Glomerular endothelial cell (primary cell): ENCODE data around the gene LRRIQ1. TPM values are rescaled to one million over a fixed set of nuclear protein-coding genes. Genes with fewer than 3 reads are reported as not detected.

Experiments
- DNase-seq: peaks from one replicate; pipeline ENCODE4 v3.0.0-alpha.2; 2011; ENCODE audit warnings: low read depth, low spot score; ENCODE audit errors: extremely low read depth
- total RNA-seq: library from RNA; depleted of rRNA; stranded (reverse); fragments of >200 nt; gene quantifications from 2 replicates; pipeline ENCODE4 v1.2.3, GENCODE V29; 2015

LRRIQ1 gene
- total RNA-seq, 1 donor from 2014 or later: 0.88 TPM

DNA sequence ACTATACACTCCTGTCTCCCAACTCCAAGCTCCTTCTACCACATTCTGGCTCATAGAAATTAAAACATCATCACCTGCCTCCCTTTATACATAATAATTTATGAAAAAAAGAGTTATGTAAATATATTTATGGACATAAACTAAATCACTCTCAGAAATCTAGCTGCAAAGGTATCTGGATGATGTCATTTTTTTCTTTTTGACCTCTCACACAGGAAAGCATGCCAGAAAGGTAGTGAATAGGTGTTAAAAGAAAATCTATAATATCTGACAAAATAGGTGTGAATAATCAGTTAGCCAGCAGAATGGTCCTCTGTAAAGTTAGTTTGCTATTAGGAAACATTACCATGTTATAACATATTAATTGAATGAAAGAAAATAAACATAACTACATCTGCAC lies 7.7 kb downstream of the LRRIQ1 start:
- DNase-seq: no peak

DNA sequence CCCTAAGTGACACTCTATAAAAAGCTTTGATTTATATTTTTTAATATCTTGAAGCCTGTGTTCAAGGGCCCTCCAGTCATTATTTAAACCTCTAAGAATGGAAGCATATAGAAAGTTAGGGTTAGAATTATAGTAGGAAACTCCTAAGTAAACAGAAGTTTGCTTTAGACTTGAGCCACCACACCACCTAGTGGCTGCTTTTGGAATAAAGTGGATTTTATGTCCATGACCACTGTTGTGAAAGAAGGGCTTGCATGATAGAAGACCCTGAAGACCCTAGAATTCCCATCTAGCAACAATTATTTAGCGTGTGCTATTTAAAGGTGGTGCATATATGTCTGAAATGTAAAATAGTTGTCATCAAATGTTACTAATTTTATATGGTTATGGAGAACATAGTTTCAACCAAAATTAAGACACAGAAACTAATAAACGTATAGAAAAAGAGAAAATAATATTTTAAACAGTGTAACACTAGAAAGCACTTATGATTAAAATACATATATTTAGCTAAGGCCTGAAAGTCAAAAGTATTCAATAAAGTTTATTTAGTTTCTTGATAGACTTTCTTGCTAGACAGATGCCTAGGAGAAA lies 21.3 kb downstream of the LRRIQ1 start:
- no peak for DNase-seq

- no peak for DNase-seq
These were observed 22.2 kb downstream of the LRRIQ1 start for GRCh38 chr12:85058339-85058738.

DNA sequence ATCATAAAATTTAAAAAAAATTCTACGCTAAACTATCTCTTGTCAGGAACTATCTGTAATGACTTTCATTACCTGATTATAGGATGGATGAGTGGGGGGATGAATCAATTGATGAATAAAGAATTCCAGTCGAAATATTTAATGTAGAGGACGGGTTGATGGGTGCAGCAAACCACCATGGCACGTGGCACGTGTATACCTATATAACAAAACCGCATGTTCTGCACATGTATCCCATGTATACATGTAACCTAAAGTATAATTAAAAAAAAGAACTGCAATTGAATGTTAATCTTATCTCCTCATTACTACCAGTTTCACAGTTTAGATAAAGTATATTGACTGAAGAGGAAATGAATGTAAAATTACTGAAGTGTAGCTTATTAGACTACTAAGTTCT lies 23.4 kb downstream of the LRRIQ1 start:
- DNase-seq: no peak

DNA sequence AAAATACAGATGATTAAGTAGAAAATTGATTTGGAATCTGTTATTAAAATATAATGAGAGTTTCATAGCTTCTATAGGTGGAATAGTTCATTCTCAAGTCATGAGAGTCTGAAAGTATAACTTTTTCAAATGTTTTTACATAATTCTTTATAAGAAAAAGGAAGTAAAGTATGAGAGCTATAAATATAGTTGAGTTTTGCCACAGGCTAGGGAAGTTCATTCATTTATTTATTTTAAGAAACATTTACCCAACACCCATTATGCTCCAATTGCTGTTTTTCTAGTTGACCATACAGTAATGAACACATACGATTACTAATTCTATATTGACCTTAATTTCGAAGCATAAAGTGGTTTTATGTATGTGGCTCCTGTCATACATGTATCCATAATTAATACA lies 24.8 kb downstream of the LRRIQ1 start:
- DNase-seq: no peak

GRCh38 chr12:85065837-85066482 lies 29.8 kb downstream of the LRRIQ1 start:
- DNase-seq: no peak

DNA sequence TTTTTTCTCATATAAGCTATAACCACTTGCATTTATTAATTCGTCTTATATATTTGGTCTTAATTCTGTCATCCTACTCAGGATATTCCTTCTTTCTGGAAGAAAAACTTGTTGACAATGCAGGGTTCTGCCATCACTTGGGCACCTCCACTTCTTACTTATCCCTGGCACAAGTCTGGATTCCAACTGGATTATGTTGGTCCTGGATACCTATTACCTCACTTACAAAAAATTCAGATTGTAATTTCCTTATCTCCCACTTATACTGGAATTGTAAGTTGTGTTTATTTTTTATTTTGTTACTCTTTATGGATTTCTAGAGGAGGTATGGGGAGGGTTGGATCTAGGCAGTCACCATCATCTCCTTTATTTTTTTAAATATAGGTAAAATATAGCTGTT lies 36.7 kb downstream of the LRRIQ1 start:
- DNase-seq: no peak

GRCh38 chr12:85076688-85077430 lies 40.7 kb downstream of the LRRIQ1 start:
- peak; percentile 47 for DNase-seq

- no peak for DNase-seq
These were observed 48.9 kb downstream of the LRRIQ1 start for GRCh38 chr12:85085066-85085465.

DNA sequence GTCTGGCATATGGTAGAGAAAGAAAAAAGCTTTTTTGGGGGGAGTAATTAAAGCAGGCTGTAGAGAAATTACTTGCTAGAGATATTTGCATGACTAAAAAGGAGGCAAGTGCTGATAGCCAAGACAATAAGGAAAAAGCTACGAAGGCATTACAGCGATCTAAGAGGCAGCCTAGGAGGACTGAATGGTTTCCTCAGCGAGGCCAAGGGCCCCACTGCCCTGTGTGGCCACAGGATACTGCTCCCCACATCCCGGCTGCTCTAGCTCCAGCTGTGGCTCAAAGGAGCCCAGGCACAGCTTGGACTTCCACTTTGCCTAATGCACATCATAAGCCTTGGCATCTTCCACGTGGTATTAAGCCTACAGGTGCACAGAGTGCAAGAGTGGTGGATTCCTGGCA lies 53.6 kb downstream of the LRRIQ1 start:
- DNase-seq: no peak

DNA sequence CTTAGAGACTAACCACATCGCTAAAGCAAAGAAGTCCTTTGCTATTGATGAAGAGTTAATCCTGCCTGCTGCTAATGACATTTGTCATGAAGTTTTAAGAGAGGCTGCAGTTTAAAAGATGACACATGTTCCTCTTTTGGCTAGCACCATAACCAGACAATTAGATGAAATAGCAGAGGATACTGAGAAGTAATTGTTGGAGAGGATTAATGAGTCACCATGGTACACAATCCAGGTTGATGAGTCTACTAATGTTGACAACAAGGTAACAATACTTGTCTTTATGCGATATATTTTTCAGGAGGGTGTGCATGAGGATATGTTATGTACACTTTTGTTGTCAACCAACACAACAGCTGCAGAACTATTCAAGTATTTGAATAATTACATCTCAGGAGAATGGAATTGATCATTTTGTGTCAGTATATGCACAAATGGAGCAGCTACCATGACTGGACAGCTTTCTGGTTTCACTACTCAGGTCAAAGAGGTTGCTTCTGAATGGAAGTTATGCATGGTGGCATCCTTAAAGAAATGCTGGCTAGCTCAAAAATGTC lies 56.7 kb downstream of the LRRIQ1 start:
- DNase-seq: no peak

- DNase-seq: no peak
These were observed 59.4 kb downstream of the LRRIQ1 start for GRCh38 chr12:85095501-85095900.

DNA sequence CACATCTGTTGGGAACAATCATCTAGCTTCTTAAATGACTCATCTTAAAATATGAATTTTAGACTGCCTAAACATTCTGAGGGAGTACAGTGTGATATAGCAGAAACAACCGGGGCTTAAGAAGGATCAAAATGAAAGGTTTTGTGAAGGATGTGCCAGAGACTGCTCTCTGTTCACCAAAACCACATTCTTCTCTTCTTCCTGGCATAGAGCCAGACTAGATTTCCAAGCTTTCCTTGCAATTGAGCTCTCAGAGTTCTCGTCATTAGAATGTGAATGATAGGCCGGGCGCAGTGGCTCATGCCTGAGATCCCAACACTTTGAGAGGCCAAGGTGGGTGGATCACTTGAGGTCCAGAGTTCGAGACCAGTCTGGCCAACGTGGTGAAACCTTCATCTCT lies 94.5 kb downstream of the LRRIQ1 start:
- DNase-seq: no peak

DNA sequence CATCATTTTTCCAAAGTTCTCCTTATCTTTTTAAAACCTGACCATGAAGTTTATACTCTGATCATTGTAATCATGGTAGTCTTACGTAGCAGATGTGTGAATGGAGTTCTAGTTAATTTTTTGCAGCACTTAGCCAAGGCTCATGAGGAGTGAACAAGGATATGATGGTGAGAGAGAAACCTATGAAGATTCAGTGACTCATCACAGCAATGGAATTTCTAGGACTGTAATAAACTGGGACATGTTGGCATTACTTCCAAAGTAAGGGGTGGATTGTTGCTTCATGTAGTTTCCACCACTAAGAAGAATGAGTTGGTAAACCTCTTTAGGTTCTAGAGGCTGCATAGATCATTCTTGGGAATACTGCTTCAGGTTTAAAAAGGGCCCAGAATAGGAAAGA lies 102.7 kb downstream of the LRRIQ1 start:
- no peak for DNase-seq

DNA sequence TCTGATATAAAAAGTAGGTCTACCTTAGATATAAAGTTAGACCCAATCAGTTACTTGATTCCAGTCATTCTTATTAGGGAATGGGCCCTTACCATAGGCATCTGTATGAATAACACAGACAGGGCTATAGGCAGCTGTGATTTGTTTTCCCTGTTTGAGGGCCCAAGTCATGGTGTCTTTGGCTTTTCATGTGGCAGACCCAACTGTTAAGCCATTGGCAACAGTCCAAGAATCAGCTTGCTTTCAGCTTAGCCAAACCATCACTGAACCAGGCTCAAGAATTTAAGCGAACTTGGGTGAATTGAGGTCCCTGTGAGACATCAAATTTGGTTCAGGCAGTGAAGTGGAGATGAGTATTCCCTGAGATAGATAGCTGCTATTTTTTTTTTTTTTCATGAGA lies 111.2 kb downstream of the LRRIQ1 start:
- no peak for DNase-seq

GRCh38 chr12:85152311-85152729 lies 116.2 kb downstream of the LRRIQ1 start:
- DNase-seq: no peak

GRCh38 chr12:85155791-85156190 lies 119.6 kb downstream of the LRRIQ1 start:
- DNase-seq: peak; percentile 23

GRCh38 chr12:85156569-85156968 lies 120.4 kb downstream of the LRRIQ1 start:
- DNase-seq: no peak

GRCh38 chr12:85157035-85157603 lies 121.0 kb downstream of the LRRIQ1 start:
- DNase-seq: no peak

GRCh38 chr12:85163752-85164321 lies 127.7 kb downstream of the LRRIQ1 start:
- DNase-seq: no peak

DNA sequence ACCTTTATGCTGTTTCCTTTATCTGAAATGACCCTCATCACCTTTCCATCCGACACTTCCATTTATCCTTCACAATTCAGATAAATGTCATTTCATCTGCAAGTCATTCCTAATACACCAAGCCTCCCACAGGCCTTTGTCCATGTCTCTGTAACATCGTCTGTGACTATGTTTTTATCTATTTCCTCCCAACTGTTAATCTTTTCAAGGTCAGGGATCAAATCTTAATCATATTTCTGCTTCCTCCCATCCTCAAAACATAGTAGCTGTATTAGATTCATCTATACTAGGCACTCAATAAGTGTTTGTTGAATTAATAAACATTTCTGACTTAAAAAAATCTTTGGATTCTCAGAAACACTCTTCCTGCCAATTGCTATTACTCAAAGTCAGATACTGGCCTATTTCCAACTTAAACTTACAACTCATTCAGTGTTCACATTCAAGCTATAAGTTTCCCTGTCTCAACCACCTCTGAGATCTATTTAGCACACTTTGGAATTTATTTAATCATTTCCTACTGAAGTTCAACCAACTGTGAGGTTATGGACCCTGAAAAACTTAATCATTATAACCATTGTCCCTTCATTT lies 143.6 kb downstream of the LRRIQ1 start:
- DNase-seq: peak; percentile 70
